ENCODE results near the gene NCBP2. TPM values are rescaled to one million over a fixed set of nuclear protein-coding genes. Genes with fewer than 3 reads are reported as not detected.

Gene NCBP2
- total RNA-seq, 1 experiment from 2014 or later, result 120 TPM

- Histone ChIP-seq H3K79me2 (ENCODE audit: insufficient read depth, low read length) (no peaks in the 10 kb centered on the region), H2BK12ac (ENCODE audit: insufficient read length, low read depth, low read length) (no peak overlapping the region), H3K23me2 (ENCODE audit: insufficient read length, low read depth, low read length, poor library complexity, severe bottlenecking) (peaks cover 2% of the 10 kb centered on the region), H3K4me2 (ENCODE audit: insufficient read depth, insufficient read length, low read length) (no peak overlapping the region), H3K23ac (ENCODE audit: insufficient read length, low read depth, low read length) (no peak overlapping the region), H4K91ac (ENCODE audit: insufficient read length, low read depth, low read length) (no peak overlapping the region), H3K27me3 (ENCODE audit: insufficient read depth, low read length) (no peaks in the 10 kb centered on the region), H3K9me3 (ENCODE audit: control insufficient read depth, low read depth, low read length) (no peaks in the 10 kb centered on the region), H3K27ac (ENCODE audit: insufficient read length, low read depth, low read length) (no peak overlapping the region), H2BK120ac (ENCODE audit: low read depth, low read length, poor library complexity, severe bottlenecking) (no peak overlapping the region), H4K20me1 (ENCODE audit: control insufficient read depth, insufficient read depth, insufficient read length) (no peaks in the 10 kb centered on the region), H2BK20ac (ENCODE audit: low read depth, low read length, poor library complexity, severe bottlenecking) (no peak overlapping the region), H3T11ph (ENCODE audit: low read length) (no peak overlapping the region), H3K14ac (ENCODE audit: insufficient read depth, low read length) (no peak overlapping the region), H3K56ac (ENCODE audit: insufficient read length, low read depth, low read length) (no peak overlapping the region), H4K5ac (ENCODE audit: insufficient read length, low read depth, low read length) (no peak overlapping the region), H3K9ac (ENCODE audit: extremely low read depth, insufficient read length, low read length) (no peak overlapping the region), H3K4me1 (ENCODE audit: insufficient read depth, low read length) (no peaks in the 10 kb centered on the region), H3K18ac (ENCODE audit: insufficient read length, low read depth, low read length) (no peak overlapping the region), H3K79me1 (ENCODE audit: insufficient read depth, low read depth, low read length, poor library complexity, severe bottlenecking) (no peaks in the 10 kb centered on the region), H2AFZ (ENCODE audit: low read length) (no peak overlapping the region), H2BK5ac (ENCODE audit: insufficient read length, low read length) (no peak overlapping the region), H4K8ac (replicated peaks; ENCODE audit: insufficient read length, low read depth, low read length) (no peak overlapping the region), H2BK15ac (ENCODE audit: low read depth, low read length) (no peak overlapping the region), H2AK5ac (ENCODE audit: insufficient read length, low read length) (no peak overlapping the region), H3K4ac (ENCODE audit: low read depth, low read length) (no peak overlapping the region)
- TF ChIP-seq CTCF (conservative IDR thresholded peaks at IDR 0.05), result no peak
- H3K36me3 Mint-ChIP-seq (ENCODE audit: insufficient read depth in 1 of 3, low read depth in 3 of 3), result peaks cover 0 to 4% (median 1%) of the 10 kb centered on the region in 3 experiments; a peak in 2 of 7 replicates
- no peak overlapping the region; a peak in 1 of 5 replicates for H3K4me3 Mint-ChIP-seq
- WGBS (ENCODE audit: extremely low coverage, insufficient read length, low lambda C conversion rate), result no CpG with 5 or more reads among the region's 6 CpGs
- no peak for DNase-seq
- peaks cover 22% of the 10 kb centered on the region for H3K27me3 Mint-ChIP-seq (ENCODE audit: low read depth)
- no peaks in the 10 kb centered on the region for H3K9me3 Mint-ChIP-seq
- peaks cover 6 to 7% of the 10 kb centered on the region in 2 experiments for H3K4me1 Mint-ChIP-seq
- no peak overlapping the region for H3K27ac Mint-ChIP-seq
These were observed 6.9 kb upstream of the NCBP2 start for GRCh38 chr3:196949285-196949619.
